Small intestine (tissue), 7 donors: ENCODE data around the gene CCL19. TPM values are rescaled to one million over a fixed set of nuclear protein-coding genes. Genes with fewer than 3 reads are reported as not detected.

ENCODE experiments used
- DNase-seq, 2 donors: peaks; one replicate each; pipeline versions ENCODE4 v3.0.0 to v3.0.0-alpha.2; 2013
- FAIRE-seq: peaks from 2 replicates; lab custom pipeline; 2012; peaks lifted over from hg19 to GRCh38; lab: Jason Lieb, UNC
- H3K27ac ChIP-seq, 3 donors: one replicate each; pipeline ENCODE4 v1.5.1; 2013; ENCODE audit warnings: low read length in 2 of 3, mild to moderate bottlenecking in 2 of 3, control low read depth in 1 of 3, inconsistent platforms in 1 of 3, low read depth in 1 of 3, moderate library complexity in 1 of 3
- H3K27me3 ChIP-seq, 3 donors: one replicate each; pipeline ENCODE4 v1.6.1; 2013; ENCODE audit warnings: low read length in 3 of 3, inconsistent platforms in 1 of 3; ENCODE audit not compliant: control insufficient read depth in 3 of 3, insufficient read depth in 3 of 3
- H3K36me3 ChIP-seq, 3 donors: one replicate each; pipeline ENCODE4 v1.6.1; 2013; ENCODE audit warnings: low read length in 3 of 3, inconsistent platforms in 1 of 3, low read depth in 1 of 3, mild to moderate bottlenecking in 1 of 3, moderate library complexity in 1 of 3; ENCODE audit not compliant: control insufficient read depth in 3 of 3, insufficient read depth in 2 of 3
- H3K4me1 ChIP-seq, 3 donors: one replicate each; pipeline ENCODE4 v1.6.1; 2013; ENCODE audit warnings: low read length in 2 of 3, inconsistent platforms in 1 of 3, low read depth in 1 of 3, mild to moderate bottlenecking in 1 of 3, moderate library complexity in 1 of 3; ENCODE audit not compliant: control insufficient read depth in 3 of 3, insufficient read depth in 2 of 3
- H3K4me3 ChIP-seq, 3 donors: one replicate each; pipeline ENCODE4 v1.5.1; 2013; ENCODE audit warnings: low read length in 3 of 3, control low read depth in 1 of 3, inconsistent platforms in 1 of 3, low read depth in 1 of 3, mild to moderate bottlenecking in 1 of 3, moderate library complexity in 1 of 3
- H3K9me3 ChIP-seq, 2 donors: one replicate each; pipeline ENCODE4 v1.6.1; 2013; ENCODE audit warnings: low read depth in 1 of 2, low read length in 1 of 2; ENCODE audit not compliant: control insufficient read depth in 2 of 2, insufficient read depth in 1 of 2
- WGBS, 3 donors: extraction: QIAGEN DNeasy Blood & Tissue Kit; methylation state at CpG; one replicate each; pipeline ENCODE4 v1.1.7; 2013; 5-methylcytosine and 5-hydroxymethylcytosine counted together
- polyA plus RNA-seq, 4 donors: library from polyadenylated mRNA; stranded (reverse) in 3 of 4; unstranded in 1 of 4; fragments of 200-250 nt in 3 of 4; fragments of 120-200 nt in 1 of 4; gene quantifications; one replicate each; pipeline versions ENCODE4 v1.2.1 to v1.2.3, GENCODE V29; 2013
- donor health status: healthy with polysubstance abuse.
- donor health status: control.
- donor health status: control.
- donor health status: Bipolar disorder and iron deficiency.
- donor health status: healthy.

The CCL19 gene
- polyA plus RNA-seq, 4 donors: 5.5 to 7.6 TPM; not detected in 2

- FAIRE-seq: no peak
- no peaks in the 10 kb centered on the region for H3K9me3 ChIP-seq
- no peaks in the 10 kb centered on the region for H3K4me1 ChIP-seq
- 82 to 88% (median 83%) methylated on average over 8 of the region's 8 CpGs for WGBS, 3 donors
- H3K27ac ChIP-seq: no peak overlapping the region
- H3K4me3 ChIP-seq: no peak overlapping the region
- no peaks in the 10 kb centered on the region for H3K36me3 ChIP-seq
- no peak for DNase-seq
- no peaks in the 10 kb centered on the region for H3K27me3 ChIP-seq
Observed at GRCh38 chr9:34719021-34719768, 28.1 kb upstream of the CCL19 start.

GRCh38 chr9:34717996-34718614, 27.0 kb upstream of the CCL19 start:
- no peaks in the 10 kb centered on the region for H3K4me1 ChIP-seq
- no peak for DNase-seq
- 62 to 89% (median 83%) methylated on average over 3 of the region's 3 CpGs for WGBS, 3 donors
- H3K27me3 ChIP-seq: no peaks in the 10 kb centered on the region
- H3K9me3 ChIP-seq: no peaks in the 10 kb centered on the region
- no peak for FAIRE-seq
- H3K27ac ChIP-seq: no peak overlapping the region
- no peaks in the 10 kb centered on the region for H3K36me3 ChIP-seq
- no peak overlapping the region for H3K4me3 ChIP-seq

- Histone ChIP-seq H3K9me3 (no peaks in the 10 kb centered on the region), H3K4me3 (no peak overlapping the region), H3K27me3 (no peaks in the 10 kb centered on the region), H3K27ac (no peak overlapping the region), H3K36me3 (no peaks in the 10 kb centered on the region), H3K4me1 (no peaks in the 10 kb centered on the region)
- DNase-seq: no peak
- WGBS, 3 donors: 65 to 74% (median 66%) methylated on average over 4 of the region's 4 CpGs
- no peak for FAIRE-seq
Observed at GRCh38 chr9:34716711-34717110, 25.6 kb upstream of the CCL19 start.

DNA sequence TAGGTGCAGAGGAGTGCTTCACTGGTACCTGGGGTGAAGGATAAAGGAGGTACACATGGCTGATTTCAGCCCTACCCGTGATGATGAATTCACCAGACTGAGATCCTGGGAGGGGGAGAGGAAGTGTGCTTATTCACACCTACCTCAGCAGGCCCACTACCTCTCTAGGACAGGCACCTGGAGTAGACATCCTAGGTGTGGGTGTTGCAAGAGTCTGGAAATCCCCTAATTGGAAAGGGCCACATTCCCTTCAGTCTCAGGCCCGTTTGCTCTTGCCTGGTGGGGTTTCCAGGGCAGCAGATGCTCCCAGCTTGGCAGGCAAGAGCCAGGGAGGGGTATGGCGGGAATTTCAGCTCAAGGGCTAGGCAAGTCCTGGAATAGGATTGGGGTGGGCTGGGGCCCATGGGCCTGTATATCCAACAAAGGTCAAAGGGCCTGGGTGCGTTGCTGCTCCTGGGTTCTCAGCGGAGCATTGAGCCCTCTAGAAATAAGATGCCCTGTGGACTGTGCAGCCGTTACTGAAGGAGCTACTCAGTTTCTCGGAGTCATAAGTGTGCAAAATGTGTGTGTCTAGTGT, 24.7 kb upstream of the CCL19 start:
- no peak overlapping the region for H3K27ac ChIP-seq
- no peaks in the 10 kb centered on the region for H3K27me3 ChIP-seq
- H3K9me3 ChIP-seq: no peaks in the 10 kb centered on the region
- FAIRE-seq: no peak
- 71 to 84% (median 81%) methylated on average over 7 of the region's 7 CpGs for WGBS, 3 donors
- no peak overlapping the region for H3K4me3 ChIP-seq
- H3K4me1 ChIP-seq: no peaks in the 10 kb centered on the region
- no peaks in the 10 kb centered on the region for H3K36me3 ChIP-seq
- DNase-seq: no peak

DNA sequence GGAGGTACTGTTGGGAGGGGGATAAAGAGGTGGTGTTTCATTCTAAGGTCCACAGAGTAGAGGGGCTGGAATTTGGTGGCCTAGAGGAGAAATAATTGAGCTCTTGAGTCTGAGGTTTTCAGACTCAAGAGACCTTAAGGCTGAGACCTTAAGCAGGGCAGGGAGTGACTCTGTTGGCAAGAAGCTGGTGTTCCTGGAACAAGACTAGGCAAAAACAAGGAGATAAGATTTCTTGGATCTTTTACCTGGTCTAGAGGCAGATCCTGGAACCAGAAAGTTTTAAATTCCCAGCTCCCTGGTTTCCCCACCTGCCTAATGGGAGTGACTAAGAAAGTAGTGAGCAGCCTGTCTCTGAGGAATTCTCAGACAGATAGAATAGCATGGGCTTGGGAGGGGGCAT, 22.9 kb upstream of the CCL19 start:
- Histone ChIP-seq H3K27me3 (no peaks in the 10 kb centered on the region), H3K27ac (no peak overlapping the region), H3K9me3 (no peaks in the 10 kb centered on the region), H3K4me1 (no peaks in the 10 kb centered on the region), H3K4me3 (no peak overlapping the region), H3K36me3 (no peaks in the 10 kb centered on the region)
- DNase-seq (no peak), FAIRE-seq (no peak)

DNA sequence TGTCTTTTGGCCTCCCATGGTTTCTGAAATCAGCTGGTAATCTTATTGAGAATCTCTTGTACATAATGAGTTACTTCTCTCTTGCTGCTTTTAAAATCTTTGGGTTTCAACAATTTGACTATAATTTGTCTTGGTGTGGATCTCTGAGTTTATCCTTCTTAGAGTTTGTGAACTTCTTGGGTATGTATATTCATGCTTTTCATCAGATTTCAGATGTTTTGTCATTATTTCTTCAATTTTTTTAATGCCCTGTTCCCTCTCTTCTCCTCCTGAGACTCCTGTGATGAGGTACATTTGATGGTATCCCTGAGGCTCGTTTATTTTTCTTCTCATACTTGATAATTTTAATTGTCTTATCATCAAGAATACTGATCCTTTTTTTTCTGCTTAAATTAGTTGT, 21.1 kb upstream of the CCL19 start:
- Histone ChIP-seq H3K4me3 (no peak overlapping the region), H3K36me3 (no peaks in the 10 kb centered on the region), H3K27ac (no peak overlapping the region), H3K9me3 (no peaks in the 10 kb centered on the region), H3K4me1 (no peaks in the 10 kb centered on the region), H3K27me3 (no peaks in the 10 kb centered on the region)
- no peak for FAIRE-seq
- no peak for DNase-seq
- WGBS, 3 donors: 47 to 62% (median 53%) methylated on average over 1 of the region's 1 CpG

DNA sequence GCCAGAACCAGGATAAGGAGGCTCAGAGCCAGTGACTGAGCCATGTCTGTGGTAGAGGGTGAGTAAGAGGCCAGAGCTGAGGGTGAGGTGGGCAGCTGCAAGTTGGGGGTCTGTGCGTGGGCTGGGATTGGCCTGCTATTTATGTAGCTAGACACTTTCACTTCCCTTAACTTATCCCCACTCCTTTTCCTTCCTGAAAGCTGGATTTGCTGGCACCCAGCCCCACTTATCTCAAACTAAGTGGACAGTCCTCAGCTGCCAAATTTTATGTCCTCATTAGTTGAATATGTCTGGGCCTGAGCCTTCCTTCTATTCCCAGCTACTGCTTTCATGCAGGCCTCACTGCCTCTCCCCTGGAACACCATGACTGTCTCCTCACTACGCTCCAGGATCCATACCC, 18.9 kb upstream of the CCL19 start, which contains the start of gene CCL21:
Gene CCL21, minus strand, starts transcription at position 114 of the 400 bp plus-strand sequence. Its CDS starts 70 bp downstream, at position 44.
- Histone ChIP-seq H3K4me1 (no peaks in the 10 kb centered on the region), H3K4me3 (no peak within 1 kb of the TSS), H3K27ac (no peak within 1 kb of the TSS), H3K27me3 (no peaks in the 10 kb centered on the region), H3K36me3 (no peaks in the 10 kb centered on the region), H3K9me3 (no peaks in the 10 kb centered on the region)
- DNase-seq (no peak), FAIRE-seq (no peak)
- WGBS, 3 donors: 38 to 54% (median 41%) methylated on average over 2 of the region's 2 CpGs

DNA sequence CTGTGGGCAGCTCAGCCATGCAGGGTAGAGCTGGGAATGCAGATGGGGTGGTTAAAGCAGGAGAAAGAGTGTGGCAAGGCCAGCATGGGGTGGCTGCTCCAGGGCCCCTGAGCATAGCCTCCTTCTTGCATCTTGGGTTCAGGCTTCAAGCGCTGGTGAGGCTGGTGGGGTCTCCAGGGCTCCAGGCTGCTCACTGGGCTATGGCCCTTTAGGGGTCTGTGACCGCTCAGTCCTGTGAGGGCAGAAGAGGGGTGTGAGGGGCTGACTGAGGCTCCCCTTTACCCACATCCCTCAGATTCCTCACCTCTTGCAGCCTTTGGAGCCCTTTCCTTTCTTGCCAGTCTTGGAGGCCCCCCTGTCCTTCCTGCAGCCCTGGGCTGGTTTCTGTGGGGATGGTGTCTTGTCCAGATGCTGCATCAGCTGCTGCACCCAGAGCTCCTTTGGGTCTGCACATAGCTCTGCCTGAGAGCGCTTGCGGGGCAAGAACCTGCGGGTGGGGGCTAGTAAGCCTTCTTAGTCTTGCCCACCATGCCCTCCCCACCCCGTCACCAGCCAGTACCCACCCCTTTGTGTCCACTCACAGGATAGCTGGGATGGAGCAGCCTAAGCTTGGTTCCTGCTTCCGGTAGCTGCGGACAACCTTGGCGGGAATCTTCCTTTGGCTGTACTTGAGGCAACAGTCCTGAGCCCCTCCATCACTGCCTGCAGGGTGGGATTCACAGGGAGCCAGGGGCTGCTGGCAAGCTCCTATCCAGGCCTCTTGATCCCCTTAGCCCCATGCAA, 18.3 kb upstream of the CCL19 start:
- FAIRE-seq: no peak

More for the DNA sequence above, 18.3 kb upstream of the CCL19 start:
- no peaks in the 10 kb centered on the region for H3K36me3 ChIP-seq
- no peak overlapping the region for H3K4me3 ChIP-seq
- H3K9me3 ChIP-seq: no peaks in the 10 kb centered on the region
- 92 to 99% (median 95%) methylated on average over 8 to 9 of the region's 9 CpGs for WGBS, 3 donors
- no peak for DNase-seq
- H3K27ac ChIP-seq: no peak overlapping the region
- no peaks in the 10 kb centered on the region for H3K27me3 ChIP-seq
- H3K4me1 ChIP-seq: no peaks in the 10 kb centered on the region
